Gastroesophageal sphincter (tissue), 4 donors: ENCODE data around the gene WNT7B. TPM values are rescaled to one million over a fixed set of nuclear protein-coding genes. Genes with fewer than 3 reads are reported as not detected.
A peak's percentile ranks its signal among the peaks of the same experiment; 100 is the strongest.

Source experiments
- ATAC-seq: fragments of 150-250 bp; one replicate; pipeline ENCODE4 v1.9.1; 2016; ENCODE audit warnings: mild to moderate bottlenecking, moderate library complexity
- H3K27ac ChIP-seq, 4 donors: fragments of 200-600 bp; sonication (generic) in 3 of 4; 1 replicate in 3 of 4; 2 replicates in 1 of 4; pipeline ENCODE4 v1.5.1; 2016 to 2019
- H3K27me3 ChIP-seq: fragments of 200-600 bp; sonication (generic); one replicate; pipeline ENCODE4 v1.5.1; 2019
- H3K36me3 ChIP-seq, 2 donors: fragments of 200-600 bp; sonication (generic); one replicate each; pipeline ENCODE4 v1.5.1; 2019; ENCODE audit warnings: control low read depth in 1 of 2
- H3K4me1 ChIP-seq, 3 donors: fragments of 200-600 bp; sonication (generic); 1 replicate in 2 of 3; 2 replicates in 1 of 3; pipeline ENCODE4 v1.5.1; 2016 to 2019; ENCODE audit warnings: control low read depth in 2 of 3
- H3K4me3 ChIP-seq, 2 donors: fragments of 200-600 bp; sonication (generic); one replicate each; pipeline ENCODE4 v1.5.1; 2019; ENCODE audit warnings: mild to moderate bottlenecking in 1 of 2, moderate library complexity in 1 of 2
- H3K9me3 ChIP-seq, 3 donors: fragments of 200-600 bp; sonication (generic); one replicate each; pipeline ENCODE4 v1.5.1; 2017 to 2019; ENCODE audit warnings: control low read depth in 2 of 3
- CTCF ChIP-seq, 4 experiments: fragments of 200-600 bp in 2 of 4; fragments of 450-650 bp in 2 of 4; sonication (generic) in 1 of 4; IDR thresholded peaks; one replicate each; pipeline ENCODE4 v1.5.1; 2017 to 2019; ENCODE audit warnings: antibody characterized with exemption in 4 of 4, mild to moderate bottlenecking in 2 of 4, moderate library complexity in 2 of 4
- EP300 ChIP-seq: sonication (generic); formaldehyde crosslinking; IDR thresholded peaks from one replicate; pipeline ENCODE4 v1.6.1; 2017; ENCODE audit warnings: antibody characterized with exemption, mild to moderate bottlenecking
- POLR2A ChIP-seq, 2 donors: fragments of 450-650 bp; IDR thresholded peaks; one replicate each; pipeline ENCODE4 v1.6.1; 2017; ENCODE audit warnings: antibody characterized with exemption in 2 of 2, mild to moderate bottlenecking in 2 of 2, moderate library complexity in 1 of 2
- POLR2AphosphoS5 ChIP-seq: sonication (generic); formaldehyde crosslinking; IDR thresholded peaks from one replicate; pipeline ENCODE4 v1.6.1; 2017; ENCODE audit warnings: antibody characterized with exemption
- WGBS, 2 donors: methylation state at CpG; one replicate each; pipeline ENCODE4 v1.1.5; 2018; ENCODE audit warnings: low coverage in 1 of 2; 5-methylcytosine and 5-hydroxymethylcytosine counted together
- total RNA-seq, 4 donors: library from RNA; depleted of rRNA; stranded (reverse); fragments of >200 nt; gene quantifications; one replicate each; pipeline ENCODE4 v1.1.0, GENCODE V29; 2016

Gene WNT7B
- total RNA-seq, 4 donors from 2014 or later = 1.2 TPM; not detected in 3

DNA sequence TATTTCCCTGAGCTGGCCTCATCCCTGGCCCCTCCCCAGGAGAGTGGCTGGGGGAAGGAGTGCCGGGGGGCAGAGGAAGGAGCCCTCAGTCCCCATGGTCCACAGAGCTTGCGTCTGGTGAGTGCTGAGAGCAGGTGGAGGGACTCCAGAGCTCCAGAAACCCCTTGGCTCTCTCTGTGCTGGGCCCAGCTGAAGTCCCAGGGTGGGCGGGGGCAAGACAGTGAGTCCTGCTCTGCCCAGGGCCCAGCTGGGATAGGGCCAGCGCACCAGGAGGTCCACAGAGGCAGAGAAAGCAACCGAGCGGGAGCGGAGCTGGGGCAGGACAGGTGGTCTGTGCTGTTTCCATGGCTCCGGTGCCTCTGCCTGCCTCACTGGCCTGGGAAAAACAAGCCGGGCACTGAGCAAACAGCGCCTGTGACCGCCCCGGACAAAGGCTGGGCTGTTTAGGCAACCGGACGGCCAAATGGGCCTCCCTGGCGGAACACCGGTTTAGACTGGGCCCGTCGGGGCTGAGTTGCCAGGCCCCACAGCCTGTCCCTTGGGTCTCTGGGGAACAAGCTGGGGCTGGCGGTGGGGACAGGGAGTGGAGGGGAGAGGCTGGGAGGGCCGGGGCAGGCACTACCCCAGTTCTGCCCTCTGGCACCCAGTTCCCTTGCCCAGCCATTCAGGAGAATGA lies 34.1 kb upstream of the WNT7B start:
- Histone ChIP-seq H3K4me3 (no peak overlapping the region), H3K4me1 (peaks cover 4 to 77% (median 39%) of the 10 kb centered on the region in 3 donors), H3K36me3 (no peaks in the 10 kb centered on the region), H3K27ac (peak overlapping the region in 3 of 4 donors; percentile 90 to 95 (median 95)), H3K9me3 (peaks cover 0 to 12% (median 0%) of the 10 kb centered on the region in 3 donors), H3K27me3 (no peaks in the 10 kb centered on the region)
- no peak for TF ChIP-seq EP300
- TF ChIP-seq POLR2AphosphoS5 = no peak
- no peak for TF ChIP-seq POLR2A (IDR thresholded peaks at IDR 0.05)
- no peak for TF ChIP-seq CTCF (IDR thresholded peaks at IDR 0.05)
- ATAC-seq = no peak
- WGBS, 2 donors = 100% methylated on average over 2 of the region's 20 CpGs; no CpG with 5 or more reads in 1 of the 2 donors

GRCh38 chr22:46010207-46010867 lies 33.4 kb upstream of the WNT7B start:
- no peak for ATAC-seq
- peaks cover 0 to 12% (median 0%) of the 10 kb centered on the region in 3 donors for H3K9me3 ChIP-seq
- H3K4me3 ChIP-seq = no peak overlapping the region
- H3K27me3 ChIP-seq = no peaks in the 10 kb centered on the region
- H3K4me1 ChIP-seq = peaks cover 4 to 83% (median 42%) of the 10 kb centered on the region in 3 donors
- H3K36me3 ChIP-seq = no peaks in the 10 kb centered on the region
- peak overlapping the region in 2 of 4 donors; percentile 90 to 95 for H3K27ac ChIP-seq
- TF ChIP-seq POLR2A (IDR thresholded peaks at IDR 0.05) = no peak
- WGBS, 2 donors = 80% methylated on average over 5 to 7 of the region's 8 CpGs

- Histone ChIP-seq H3K4me1 (peaks cover 4 to 77% (median 42%) of the 10 kb centered on the region in 3 donors), H3K9me3 (peaks cover 0 to 12% (median 0%) of the 10 kb centered on the region in 3 donors), H3K36me3 (no peaks in the 10 kb centered on the region), H3K27me3 (no peaks in the 10 kb centered on the region), H3K4me3 (no peak overlapping the region), H3K27ac (peak overlapping the region in 1 of 4 donors; percentile 90)
- no peak for ATAC-seq
- WGBS, 2 donors = 88 to 100% methylated on average over 1 to 2 of the region's 5 CpGs
- TF ChIP-seq POLR2A (IDR thresholded peaks at IDR 0.05) (no peak), EP300 (no peak), CTCF (IDR thresholded peaks at IDR 0.05) (no peak), POLR2AphosphoS5 (no peak)
Observed at GRCh38 chr22:46009730-46010129, 32.8 kb upstream of the WNT7B start.

DNA sequence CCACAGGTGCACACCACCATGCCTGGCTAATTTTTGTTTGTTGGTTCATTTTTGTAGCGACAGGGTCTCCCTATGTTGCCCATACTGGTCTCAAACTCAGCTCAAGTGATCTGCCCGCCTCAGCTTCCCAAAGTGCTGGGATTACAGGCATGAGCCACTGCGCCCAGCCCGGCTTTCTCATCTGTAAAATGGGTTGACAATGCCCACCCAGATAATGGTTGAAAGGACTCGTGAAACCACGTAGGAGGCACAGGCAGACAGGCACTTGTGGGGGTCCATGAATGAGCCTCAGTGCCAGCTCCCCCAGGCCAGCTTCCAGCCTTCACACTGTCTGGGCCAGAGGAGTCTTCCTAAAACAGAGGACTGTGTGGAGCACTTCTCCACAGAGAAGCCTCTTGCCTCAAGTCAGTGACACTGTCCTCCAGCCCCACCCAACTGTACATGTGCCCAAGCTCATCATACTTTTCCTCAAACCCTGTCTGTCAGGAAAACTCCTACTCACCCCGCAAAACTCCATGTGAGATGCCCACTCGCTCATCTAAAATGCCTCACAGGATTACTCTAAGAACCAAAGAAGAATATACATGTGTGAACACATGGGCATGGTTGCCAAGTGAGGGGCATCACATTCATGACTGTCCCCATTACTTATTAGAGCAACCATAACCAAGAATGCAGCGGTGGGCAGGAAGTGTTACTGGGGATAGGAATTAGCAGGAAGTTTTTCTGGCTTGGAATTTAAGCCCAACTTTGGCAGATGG lies 32.1 kb upstream of the WNT7B start:
- H3K4me1 ChIP-seq = peaks cover 4 to 70% (median 36%) of the 10 kb centered on the region in 3 donors
- peak overlapping the region in 3 of 4 donors; percentile 90 to 96 (median 95) for H3K27ac ChIP-seq
- H3K9me3 ChIP-seq = peaks cover 0 to 12% (median 0%) of the 10 kb centered on the region in 3 donors
- 89 to 100% methylated on average over 3 of the region's 9 CpGs for WGBS, 2 donors
- ATAC-seq = no peak
- H3K27me3 ChIP-seq = no peaks in the 10 kb centered on the region
- H3K4me3 ChIP-seq = no peak overlapping the region
- H3K36me3 ChIP-seq = no peaks in the 10 kb centered on the region
- no peak for TF ChIP-seq POLR2A (IDR thresholded peaks at IDR 0.05)
- TF ChIP-seq EP300 = no peak
- no peak for TF ChIP-seq CTCF (IDR thresholded peaks at IDR 0.05)
- no peak for TF ChIP-seq POLR2AphosphoS5

DNA sequence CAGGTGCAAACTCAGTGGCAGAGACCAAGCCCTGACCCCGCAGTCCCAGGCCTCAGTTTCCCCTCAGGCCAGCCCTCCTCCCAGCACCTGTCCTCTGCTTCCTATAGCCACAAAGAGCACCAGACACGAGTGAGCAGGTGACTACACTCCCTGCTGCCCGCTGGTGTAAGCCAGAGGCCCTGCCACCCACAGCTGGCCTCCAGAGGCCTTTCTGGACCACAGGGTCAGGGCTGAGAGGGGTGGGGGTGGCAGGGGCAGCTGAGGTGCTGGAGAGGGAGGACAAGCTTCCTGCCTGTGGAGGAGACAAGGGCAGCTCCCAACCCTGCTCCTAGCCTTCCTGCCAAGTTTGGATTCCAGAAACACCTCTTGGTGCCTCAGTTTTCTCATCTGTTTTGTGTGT lies 31.3 kb upstream of the WNT7B start:
- H3K36me3 ChIP-seq = no peaks in the 10 kb centered on the region
- peaks cover 0 to 12% (median 0%) of the 10 kb centered on the region in 3 donors for H3K9me3 ChIP-seq
- ATAC-seq = no peak
- TF ChIP-seq POLR2AphosphoS5 (no peak), POLR2A (IDR thresholded peaks at IDR 0.05) (no peak), EP300 (no peak), CTCF (IDR thresholded peaks at IDR 0.05) (no peak)
- peaks cover 4 to 68% (median 36%) of the 10 kb centered on the region in 3 donors for H3K4me1 ChIP-seq
- no peaks in the 10 kb centered on the region for H3K27me3 ChIP-seq
- WGBS, 2 donors = 35% methylated on average over 2 of the region's 3 CpGs; no CpG with 5 or more reads in 1 of the 2 donors
- H3K27ac ChIP-seq = peak overlapping the region; percentile 80 to 96 (median 92)
- H3K4me3 ChIP-seq = peak overlapping the region in 1 of 2 donors; percentile 33
